ENCODE results near the gene KCNE1. TPM values are rescaled to one million over a fixed set of nuclear protein-coding genes. Genes with fewer than 3 reads are reported as not detected.

Gene KCNE1
- total and polyA plus RNA-seq, 4 donors, result 0.23 to 6.0 (median 0.81) TPM

DNA sequence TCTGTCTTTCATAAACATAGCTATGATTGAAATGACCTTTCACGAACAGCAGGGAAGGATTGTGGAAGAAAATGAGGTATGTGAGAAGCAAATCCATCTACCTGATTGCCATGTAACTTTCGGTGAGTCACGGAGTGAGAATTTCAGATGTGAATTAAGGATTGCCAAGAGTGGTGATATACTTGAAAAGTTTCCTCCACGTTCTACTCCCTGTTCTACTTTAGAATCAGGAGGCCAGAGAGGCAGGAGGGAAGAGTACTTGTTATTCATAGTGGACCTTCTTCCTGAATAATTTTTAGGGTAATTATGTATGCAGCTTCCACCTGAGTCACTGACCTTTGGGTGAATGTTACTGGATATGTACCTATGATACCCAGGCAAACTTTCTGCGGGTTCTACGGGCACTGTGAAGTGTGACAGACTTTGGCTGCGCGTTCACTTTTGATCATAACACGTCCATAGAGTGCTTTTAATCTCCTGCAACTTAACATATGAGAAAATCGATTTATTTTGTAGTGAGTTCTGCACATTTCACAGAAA, 2.6 kb upstream of the KCNE1 start:
- Histone ChIP-seq H3K4me3 (ENCODE audit: low read depth in 1 of 3, low read length in 3 of 3) (no peak overlapping the region), H3K9ac (ENCODE audit: low read depth in 1 of 2, low read length in 2 of 2) (no peak overlapping the region), H3K36me3 (ENCODE audit: control insufficient read depth in 4 of 4, insufficient read depth in 3 of 4, low read depth in 1 of 4, low read length in 3 of 4) (peaks cover 1 to 25% (median 13%) of the 10 kb centered on the region in 4 donors), H3K4me1 (ENCODE audit: control insufficient read depth in 4 of 4, insufficient read depth in 4 of 4, low read length in 3 of 4) (peaks cover 1 to 26% (median 14%) of the 10 kb centered on the region in 4 donors), H3K27ac (ENCODE audit: low read depth in 1 of 2, low read length in 2 of 2) (peak overlapping the region in 1 of 2 donors; percentile 44), H3K27me3 (ENCODE audit: control insufficient read depth in 4 of 4, insufficient read depth in 4 of 4, low read length in 3 of 4) (no peaks in the 10 kb centered on the region), H3K9me3 (ENCODE audit: control insufficient read depth in 4 of 4, low read length in 3 of 4) (no peaks in the 10 kb centered on the region)
- no peak for DNase-seq (ENCODE audit: low spot score)
- TF ChIP-seq JUND (IDR thresholded peaks at IDR 0.05) (peak in 1 of 2 donors; percentile 30), FOXA2 (IDR thresholded peaks at IDR 0.05) (no peak)
- WGBS, result 82% methylated on average over 10 of the region's 10 CpGs

DNA sequence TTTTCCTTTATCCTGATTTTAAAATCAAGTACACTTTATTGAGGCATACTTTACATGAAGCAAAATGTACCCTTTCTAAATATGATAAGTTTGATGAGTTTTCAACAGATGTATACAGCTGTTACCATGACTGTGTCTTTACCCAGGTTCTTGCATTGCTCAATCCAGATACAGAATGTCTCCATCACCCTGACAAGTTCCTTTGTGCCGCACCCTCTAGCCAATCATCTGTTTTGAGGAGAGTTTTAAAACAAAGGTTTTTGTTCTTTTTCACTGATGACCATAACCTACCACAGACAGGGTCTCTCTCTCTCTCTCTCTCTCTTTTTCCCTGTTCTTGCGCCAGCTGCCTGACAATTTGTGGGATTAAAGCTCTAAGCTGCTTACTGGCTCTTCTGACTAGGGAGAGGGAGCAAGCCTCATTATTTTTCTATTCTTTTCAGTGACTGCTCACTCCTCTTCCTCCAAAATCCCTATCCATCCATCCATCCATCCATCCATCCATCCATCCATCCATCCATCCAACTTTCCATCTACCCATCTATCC, 1.2 kb upstream of the KCNE1 start:
- Histone ChIP-seq H3K9me3 (ENCODE audit: control insufficient read depth in 4 of 4, low read length in 3 of 4) (no peaks in the 10 kb centered on the region), H3K4me1 (ENCODE audit: control insufficient read depth in 4 of 4, insufficient read depth in 4 of 4, low read length in 3 of 4) (peaks cover 0 to 19% (median 8%) of the 10 kb centered on the region in 4 donors), H3K4me3 (ENCODE audit: low read depth in 1 of 3, low read length in 3 of 3) (no peak overlapping the region), H3K27me3 (ENCODE audit: control insufficient read depth in 4 of 4, insufficient read depth in 4 of 4, low read length in 3 of 4) (no peaks in the 10 kb centered on the region), H3K27ac (ENCODE audit: low read depth in 1 of 2, low read length in 2 of 2) (peak overlapping the region in 1 of 2 donors; percentile 34), H3K9ac (ENCODE audit: low read depth in 1 of 2, low read length in 2 of 2) (no peak overlapping the region), H3K36me3 (ENCODE audit: control insufficient read depth in 4 of 4, insufficient read depth in 3 of 4, low read depth in 1 of 4, low read length in 3 of 4) (peaks cover 1 to 16% (median 10%) of the 10 kb centered on the region in 4 donors)
- TF ChIP-seq CTCF (IDR thresholded peaks at IDR 0.05; ENCODE audit: low read depth, low read length, missing input control), result no peak
- TF ChIP-seq HNF4G (IDR thresholded peaks at IDR 0.05), result no peak
- TF ChIP-seq NR2F2 (IDR thresholded peaks at IDR 0.05), result no peak
- no peak for TF ChIP-seq JUND (IDR thresholded peaks at IDR 0.05)
- no peak for TF ChIP-seq REST (IDR thresholded peaks at IDR 0.05)
- TF ChIP-seq, protein P1, sequence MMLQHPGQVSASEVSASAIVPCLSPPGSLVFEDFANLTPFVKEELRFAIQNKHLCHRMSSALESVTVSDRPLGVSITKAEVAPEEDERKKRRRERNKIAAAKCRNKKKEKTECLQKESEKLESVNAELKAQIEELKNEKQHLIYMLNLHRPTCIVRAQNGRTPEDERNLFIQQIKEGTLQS (IDR thresholded peaks at IDR 0.05), result no peak
- no peak for TF ChIP-seq SP1 (IDR thresholded peaks at IDR 0.05)
- TF ChIP-seq TAF1 (conservative IDR thresholded peaks at IDR 0.05), result no peak
- TF ChIP-seq RAD21 (IDR thresholded peaks at IDR 0.05), result no peak
- no peak for TF ChIP-seq EGR1 (IDR thresholded peaks at IDR 0.05; ENCODE audit: low read depth in 2 of 2)
- no peak for TF ChIP-seq ZBTB33 (IDR thresholded peaks at IDR 0.05)
- DNase-seq (ENCODE audit: low spot score), result no peak
- WGBS, result 93% methylated on average over 2 of the region's 2 CpGs

Data from liver (tissue), 9 donors.